HepG2 (cell line): ENCODE measurements around the gene BCAS3. TPM values are rescaled to one million over a fixed set of nuclear protein-coding genes. Genes with fewer than 3 reads are reported as not detected.

Experiments used
- AGO1 ChIP-seq: fragments of 200-400 bp; formaldehyde crosslinking; IDR thresholded peaks from 2 replicates; pipeline ENCODE4 v1.6.1; 2017; ENCODE audit warnings: mild to moderate bottlenecking, low read depth, low read length, moderate library complexity; ENCODE audit not compliant: poor library complexity, severe bottlenecking
- FOXP1 ChIP-seq, 2 experiments: fragments of 450-650 bp in 1 of 2; IDR thresholded peaks; 2 replicates each; pipeline ENCODE4 v1.6.1; 2017 to 2018; ENCODE audit warnings: antibody characterized with exemption in 1 of 2
- GATAD1 ChIP-seq: IDR thresholded peaks from 2 replicates; pipeline ENCODE4 v1.6.1; 2016; ENCODE audit warnings: missing genetic modification reagents, missing compliant biosample characterization
- GLI4 ChIP-seq: sonication (generic); formaldehyde crosslinking; IDR thresholded peaks from 2 replicates; pipeline ENCODE4 v1.5.1; 2020; ENCODE audit warnings: missing genetic modification reagents, mild to moderate bottlenecking, moderate library complexity, borderline replicate concordance
- KMT2A ChIP-seq: sonication (generic); formaldehyde crosslinking; IDR thresholded peaks from 2 replicates; pipeline ENCODE4 v1.4.0; 2020; ENCODE audit warnings: missing genetic modification reagents
- PAX8 ChIP-seq: sonication (generic); formaldehyde crosslinking; IDR thresholded peaks from 2 replicates; pipeline ENCODE4 v1.8.0; 2022; ENCODE audit warnings: mild to moderate bottlenecking, missing genetic modification reagents, borderline replicate concordance
- PHF8 ChIP-seq: sonication (generic); formaldehyde crosslinking; IDR thresholded peaks from 2 replicates; pipeline ENCODE4 v1.5.0; 2020; ENCODE audit warnings: missing genetic modification reagents
- RARA ChIP-seq: IDR thresholded peaks from 2 replicates; pipeline ENCODE4 v1.6.1; 2016; ENCODE audit warnings: missing genetic modification reagents, missing compliant biosample characterization
- RBM39 ChIP-seq: fragments of 200-400 bp; formaldehyde crosslinking; IDR thresholded peaks from one replicate; pipeline ENCODE4 v1.6.1; 2018; ENCODE audit warnings: antibody characterized with exemption, mild to moderate bottlenecking, low read depth, low read length; ENCODE audit not compliant: poor library complexity, severe bottlenecking
- SCMH1 ChIP-seq: sonication (generic); formaldehyde crosslinking; IDR thresholded peaks from 2 replicates; pipeline ENCODE4 v1.9.0; 2021; ENCODE audit warnings: missing genetic modification reagents, mild to moderate bottlenecking, borderline replicate concordance
- SIX4 ChIP-seq: sonication (generic); formaldehyde crosslinking; IDR thresholded peaks from 2 replicates; pipeline ENCODE4 v1.4.0; 2020; ENCODE audit warnings: missing genetic modification reagents
- ZNF232 ChIP-seq: sonication (generic); formaldehyde crosslinking; IDR thresholded peaks from 2 replicates; pipeline ENCODE4 v1.4.0; 2020; ENCODE audit warnings: missing genetic modification reagents, borderline replicate concordance
- ZNF326 ChIP-seq: sonication (generic); formaldehyde crosslinking; IDR thresholded peaks from 2 replicates; pipeline ENCODE4 v1.4.0; 2020; ENCODE audit warnings: missing genetic modification reagents, borderline replicate concordance
- ZNF383 ChIP-seq: sonication (generic); formaldehyde crosslinking; IDR thresholded peaks from 2 replicates; pipeline ENCODE4 v1.4.0; 2020; ENCODE audit warnings: missing genetic modification reagents, mild to moderate bottlenecking, borderline replicate concordance
- ZSCAN31 ChIP-seq: sonication (generic); formaldehyde crosslinking; IDR thresholded peaks from 2 replicates; pipeline ENCODE4 v1.5.0; 2020; ENCODE audit warnings: low read depth, mild to moderate bottlenecking, missing genetic modification reagents
- polyA plus RNA-seq, 8 experiments: library from polyadenylated mRNA; depleted of rRNA in 3 of 8; stranded (reverse) in 7 of 8; unstranded in 1 of 8; fragments of >200 nt; fragmentation: Illumina TruSeq in 4 of 8; extraction: Trizol in 4 of 8; gene quantifications; 2 replicates each; pipeline versions ENCODE4 v1.2.1 to v1.2.3, GENCODE V29; 2011 to 2016; ENCODE audit warnings: low read depth in 4 of 8, missing spikeins in 1 of 8, mixed read lengths in 1 of 8; ENCODE audit not compliant: insufficient read depth in 1 of 8
- total RNA-seq, 5 experiments: library from RNA; depleted of rRNA; stranded (reverse); fragments of >200 nt; fragmentation: Illumina TruSeq; extraction: Trizol; gene quantifications; 2 replicates each; pipeline ENCODE4 v1.2.3, GENCODE V29; 2016; ENCODE audit warnings: low read depth in 1 of 5
- TF ChIP-seq, protein P1 (sequence below): sonication (generic); formaldehyde crosslinking; IDR thresholded peaks from 2 replicates; pipeline ENCODE4 v1.9.0; 2021; ENCODE audit warnings: missing genetic modification reagents, borderline replicate concordance
- TF ChIP-seq, protein P2 (sequence below): sonication (generic); formaldehyde crosslinking; IDR thresholded peaks from 2 replicates; pipeline ENCODE4 v1.4.0; 2020; ENCODE audit warnings: mild to moderate bottlenecking, low read depth, missing genetic modification reagents
- TF ChIP-seq, protein P3 (sequence below): sonication (generic); formaldehyde crosslinking; IDR thresholded peaks from 2 replicates; pipeline ENCODE4 v1.5.1; 2020; ENCODE audit warnings: missing genetic modification reagents, mild to moderate bottlenecking, borderline replicate concordance
- TF ChIP-seq, protein P4 (sequence below): sonication (generic); formaldehyde crosslinking; IDR thresholded peaks from 2 replicates; pipeline ENCODE4 v1.5.0; 2020; ENCODE audit warnings: mild to moderate bottlenecking, missing genetic modification reagents, moderate library complexity
- TF ChIP-seq, protein P5 (sequence below): sonication (generic); formaldehyde crosslinking; IDR thresholded peaks from 2 replicates; pipeline ENCODE4 v1.4.0; 2020; ENCODE audit warnings: missing genetic modification reagents

BCAS3 gene
- total and polyA plus RNA-seq, 2 of the 13 experiments (the other 11 are each of a cell fraction or from before 2014, with no cell fraction given) = 10.7 to 11.2 TPM

DNA sequence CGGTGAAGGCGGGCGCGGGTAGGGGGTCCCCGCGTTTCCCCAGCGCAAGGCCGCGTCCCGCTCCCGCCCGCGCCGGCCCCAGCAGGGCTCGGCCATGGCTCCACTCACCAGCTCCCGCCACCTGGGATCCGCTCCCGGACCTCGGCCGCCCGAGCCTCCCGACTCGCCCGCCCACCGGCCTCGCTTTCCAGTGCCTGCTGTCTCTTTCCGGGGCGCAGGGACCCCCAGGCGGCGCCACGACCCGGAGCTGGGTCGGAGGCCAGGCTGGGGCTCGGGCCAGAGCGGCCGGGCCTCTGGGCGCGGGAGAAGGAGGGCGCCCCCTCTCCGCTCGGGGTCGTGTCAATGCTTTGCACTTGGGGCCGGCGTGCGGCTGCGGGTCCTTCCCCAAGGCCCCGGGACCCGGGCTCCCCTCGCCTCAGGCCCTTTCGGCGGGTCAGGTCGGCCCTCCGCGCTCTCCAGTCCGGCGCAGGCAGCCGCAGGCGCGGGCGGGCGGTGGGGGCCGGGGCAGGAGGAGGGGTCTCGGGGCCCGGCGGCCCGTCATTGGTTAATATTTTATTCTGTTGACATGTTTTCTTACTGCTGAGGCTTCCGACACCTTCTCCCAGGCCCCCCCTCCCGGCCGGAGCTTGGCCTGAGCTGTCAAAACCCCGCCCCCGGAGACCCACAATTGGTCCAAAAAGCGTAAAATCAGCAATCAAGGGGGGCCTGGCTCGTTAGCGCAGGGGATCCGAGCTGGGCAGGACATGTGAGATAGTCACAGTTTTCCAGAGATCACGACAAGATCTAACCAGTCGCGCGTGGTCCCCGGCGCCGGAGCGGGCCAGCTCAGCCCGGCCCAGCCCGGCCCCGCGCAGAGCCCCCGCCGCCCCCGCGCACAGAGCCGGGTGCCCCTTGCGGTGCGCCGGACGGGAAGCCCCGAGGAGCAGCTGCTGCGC, 721.7 kb downstream of the BCAS3 start, which contains the start of gene TBX2 (continued):
- TF ChIP-seq, protein P1, sequence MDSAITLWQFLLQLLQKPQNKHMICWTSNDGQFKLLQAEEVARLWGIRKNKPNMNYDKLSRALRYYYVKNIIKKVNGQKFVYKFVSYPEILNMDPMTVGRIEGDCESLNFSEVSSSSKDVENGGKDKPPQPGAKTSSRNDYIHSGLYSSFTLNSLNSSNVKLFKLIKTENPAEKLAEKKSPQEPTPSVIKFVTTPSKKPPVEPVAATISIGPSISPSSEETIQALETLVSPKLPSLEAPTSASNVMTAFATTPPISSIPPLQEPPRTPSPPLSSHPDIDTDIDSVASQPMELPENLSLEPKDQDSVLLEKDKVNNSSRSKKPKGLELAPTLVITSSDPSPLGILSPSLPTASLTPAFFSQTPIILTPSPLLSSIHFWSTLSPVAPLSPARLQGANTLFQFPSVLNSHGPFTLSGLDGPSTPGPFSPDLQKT (CRISPR knock-in tag) = no peak
- TF ChIP-seq RARA (CRISPR knock-in tag) (no peak), ZNF232 (CRISPR knock-in tag) (peak; percentile 46; the same call in 1 of the 2 replicates), GLI4 (no peak; the same call in 1 of the 2 replicates), ZNF383 (CRISPR knock-in tag) (no peak), ZSCAN31 (CRISPR knock-in tag) (no peak; the same call in 1 of the 2 replicates), PAX8 (no peak; the same call in 1 of the 2 replicates), ZNF326 (CRISPR knock-in tag) (no peak), GATAD1 (CRISPR knock-in tag) (no peak; the same call in 1 of the 2 replicates), SIX4 (CRISPR knock-in tag) (no peak), SCMH1 (no peak), FOXP1 (IDR thresholded peaks at IDR 0.05) (no peak), FOXP1 (CRISPR knock-in tag; IDR thresholded peaks at IDR 0.05) (peak; percentile 72), KMT2A (peak; percentile 82; the same call in 1 of the 2 replicates), PHF8 (CRISPR knock-in tag) (peak; percentile 94), AGO1 (no peak), RBM39 (no peak)
- TF ChIP-seq, protein P2, sequence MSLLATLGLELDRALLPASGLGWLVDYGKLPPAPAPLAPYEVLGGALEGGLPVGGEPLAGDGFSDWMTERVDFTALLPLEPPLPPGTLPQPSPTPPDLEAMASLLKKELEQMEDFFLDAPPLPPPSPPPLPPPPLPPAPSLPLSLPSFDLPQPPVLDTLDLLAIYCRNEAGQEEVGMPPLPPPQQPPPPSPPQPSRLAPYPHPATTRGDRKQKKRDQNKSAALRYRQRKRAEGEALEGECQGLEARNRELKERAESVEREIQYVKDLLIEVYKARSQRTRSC (CRISPR knock-in tag) = 0 out of 2 replicates have a peak, but pooled peaks have one; percentile 28
- TF ChIP-seq, protein P3, sequence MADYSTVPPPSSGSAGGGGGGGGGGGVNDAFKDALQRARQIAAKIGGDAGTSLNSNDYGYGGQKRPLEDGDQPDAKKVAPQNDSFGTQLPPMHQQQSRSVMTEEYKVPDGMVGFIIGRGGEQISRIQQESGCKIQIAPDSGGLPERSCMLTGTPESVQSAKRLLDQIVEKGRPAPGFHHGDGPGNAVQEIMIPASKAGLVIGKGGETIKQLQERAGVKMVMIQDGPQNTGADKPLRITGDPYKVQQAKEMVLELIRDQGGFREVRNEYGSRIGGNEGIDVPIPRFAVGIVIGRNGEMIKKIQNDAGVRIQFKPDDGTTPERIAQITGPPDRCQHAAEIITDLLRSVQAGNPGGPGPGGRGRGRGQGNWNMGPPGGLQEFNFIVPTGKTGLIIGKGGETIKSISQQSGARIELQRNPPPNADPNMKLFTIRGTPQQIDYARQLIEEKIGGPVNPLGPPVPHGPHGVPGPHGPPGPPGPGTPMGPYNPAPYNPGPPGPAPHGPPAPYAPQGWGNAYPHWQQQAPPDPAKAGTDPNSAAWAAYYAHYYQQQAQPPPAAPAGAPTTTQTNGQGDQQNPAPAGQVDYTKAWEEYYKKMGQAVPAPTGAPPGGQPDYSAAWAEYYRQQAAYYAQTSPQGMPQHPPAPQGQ (CRISPR knock-in tag) = no peak
- TF ChIP-seq, protein P4, sequence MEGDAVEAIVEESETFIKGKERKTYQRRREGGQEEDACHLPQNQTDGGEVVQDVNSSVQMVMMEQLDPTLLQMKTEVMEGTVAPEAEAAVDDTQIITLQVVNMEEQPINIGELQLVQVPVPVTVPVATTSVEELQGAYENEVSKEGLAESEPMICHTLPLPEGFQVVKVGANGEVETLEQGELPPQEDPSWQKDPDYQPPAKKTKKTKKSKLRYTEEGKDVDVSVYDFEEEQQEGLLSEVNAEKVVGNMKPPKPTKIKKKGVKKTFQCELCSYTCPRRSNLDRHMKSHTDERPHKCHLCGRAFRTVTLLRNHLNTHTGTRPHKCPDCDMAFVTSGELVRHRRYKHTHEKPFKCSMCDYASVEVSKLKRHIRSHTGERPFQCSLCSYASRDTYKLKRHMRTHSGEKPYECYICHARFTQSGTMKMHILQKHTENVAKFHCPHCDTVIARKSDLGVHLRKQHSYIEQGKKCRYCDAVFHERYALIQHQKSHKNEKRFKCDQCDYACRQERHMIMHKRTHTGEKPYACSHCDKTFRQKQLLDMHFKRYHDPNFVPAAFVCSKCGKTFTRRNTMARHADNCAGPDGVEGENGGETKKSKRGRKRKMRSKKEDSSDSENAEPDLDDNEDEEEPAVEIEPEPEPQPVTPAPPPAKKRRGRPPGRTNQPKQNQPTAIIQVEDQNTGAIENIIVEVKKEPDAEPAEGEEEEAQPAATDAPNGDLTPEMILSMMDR = peak; percentile 53
- TF ChIP-seq, protein P5, sequence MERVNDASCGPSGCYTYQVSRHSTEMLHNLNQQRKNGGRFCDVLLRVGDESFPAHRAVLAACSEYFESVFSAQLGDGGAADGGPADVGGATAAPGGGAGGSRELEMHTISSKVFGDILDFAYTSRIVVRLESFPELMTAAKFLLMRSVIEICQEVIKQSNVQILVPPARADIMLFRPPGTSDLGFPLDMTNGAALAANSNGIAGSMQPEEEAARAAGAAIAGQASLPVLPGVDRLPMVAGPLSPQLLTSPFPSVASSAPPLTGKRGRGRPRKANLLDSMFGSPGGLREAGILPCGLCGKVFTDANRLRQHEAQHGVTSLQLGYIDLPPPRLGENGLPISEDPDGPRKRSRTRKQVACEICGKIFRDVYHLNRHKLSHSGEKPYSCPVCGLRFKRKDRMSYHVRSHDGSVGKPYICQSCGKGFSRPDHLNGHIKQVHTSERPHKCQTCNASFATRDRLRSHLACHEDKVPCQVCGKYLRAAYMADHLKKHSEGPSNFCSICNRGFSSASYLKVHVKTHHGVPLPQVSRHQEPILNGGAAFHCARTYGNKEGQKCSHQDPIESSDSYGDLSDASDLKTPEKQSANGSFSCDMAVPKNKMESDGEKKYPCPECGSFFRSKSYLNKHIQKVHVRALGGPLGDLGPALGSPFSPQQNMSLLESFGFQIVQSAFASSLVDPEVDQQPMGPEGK (CRISPR knock-in tag) = peak; percentile 94
